ENCODE data around the gene INPP5A.

The INPP5A gene

DNA sequence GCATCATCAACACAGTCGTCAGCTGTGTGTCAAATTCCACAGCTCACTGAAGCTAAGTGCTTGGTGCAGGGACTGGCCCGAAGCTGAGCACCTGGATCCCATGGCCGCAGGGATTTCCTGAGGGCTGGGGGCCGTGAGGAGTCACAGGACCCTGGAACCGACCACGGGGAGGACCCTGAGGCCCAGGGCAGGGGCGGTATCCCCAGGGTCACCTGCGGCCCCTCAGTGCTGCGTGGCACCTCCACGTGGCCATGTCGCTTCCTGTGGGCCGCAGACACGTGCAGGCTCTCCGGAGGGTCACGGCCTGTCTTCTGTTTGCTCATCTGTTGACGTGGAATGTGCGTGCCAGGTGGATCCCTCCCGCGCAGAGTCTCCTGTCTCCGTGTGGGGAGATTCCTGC lies 194.9 kb downstream of the INPP5A start:
- DNase-seq, result no peak

DNA sequence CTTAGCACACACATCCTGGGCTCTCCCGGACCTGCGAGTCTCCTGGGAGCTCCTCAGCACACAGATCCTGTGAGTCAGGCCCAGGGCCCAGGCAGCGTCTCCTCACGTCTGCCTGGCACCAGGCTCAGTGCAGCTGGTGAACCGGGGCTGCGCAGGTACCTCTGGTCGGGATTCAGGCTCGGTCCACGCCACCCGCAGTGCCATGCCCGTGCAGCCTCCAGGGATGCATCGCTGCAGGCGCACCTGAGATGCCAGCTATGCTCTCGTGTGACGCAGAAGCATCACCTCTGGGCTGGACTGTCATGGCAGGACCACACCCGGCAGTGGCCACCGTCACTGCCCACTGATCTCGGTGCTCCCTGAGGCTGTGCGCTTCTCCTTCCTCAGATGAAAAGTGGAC lies 196.3 kb downstream of the INPP5A start:
- no peak for DNase-seq

GRCh38 chr10:132735341-132735775 lies 197.8 kb downstream of the INPP5A start:
- peak; percentile 59 for DNase-seq

- DNase-seq, result peak; percentile 63
Measured at GRCh38 chr10:132735923-132736391, 198.4 kb downstream of the INPP5A start.

GRCh38 chr10:132737390-132738048 lies 199.9 kb downstream of the INPP5A start:
- no peak for DNase-seq

- DNase-seq, result no peak
Measured at GRCh38 chr10:132738454-132739224, 201.1 kb downstream of the INPP5A start.

GRCh38 chr10:132739225-132739613 lies 201.6 kb downstream of the INPP5A start:
- peak; percentile 47 for DNase-seq

- no peak for DNase-seq
Measured at GRCh38 chr10:132740588-132740987, 203.0 kb downstream of the INPP5A start.

DNA sequence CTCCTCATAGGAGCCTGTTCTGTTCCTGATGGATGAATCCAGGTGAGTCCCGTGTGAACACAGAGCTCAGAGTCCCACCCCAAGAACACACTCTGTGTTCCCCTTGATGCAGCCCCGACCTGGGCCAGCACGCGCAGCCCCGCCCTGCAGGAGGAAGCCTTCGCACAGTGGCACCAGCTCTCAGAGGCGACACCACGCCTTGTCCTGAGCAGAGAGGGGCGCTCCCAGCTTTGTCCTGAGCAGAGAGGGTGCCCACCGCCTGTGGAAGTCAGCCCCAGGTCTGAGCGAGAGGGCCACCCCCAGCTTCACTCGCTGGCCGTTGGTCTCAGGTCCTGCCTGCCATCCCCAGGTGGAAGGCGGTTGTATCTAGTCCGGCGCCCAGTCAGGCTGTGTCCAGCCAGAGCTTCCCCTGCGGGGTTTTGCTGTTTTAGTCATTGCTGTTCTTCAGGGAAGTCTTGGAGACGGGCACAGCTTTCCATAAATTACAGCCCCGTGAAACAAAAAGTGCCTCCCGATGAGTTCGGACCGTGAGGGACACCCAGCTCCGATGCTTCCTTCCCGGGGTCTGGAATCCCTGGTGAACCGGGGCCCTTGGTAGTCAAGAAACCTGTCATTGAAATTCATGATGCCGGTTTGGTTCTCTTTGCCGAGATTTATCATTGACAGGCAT lies 204.7 kb downstream of the INPP5A start:
- DNase-seq, result no peak

GRCh38 chr10:132742837-132743194 lies 205.2 kb downstream of the INPP5A start:
- DNase-seq, result peak; percentile 74

DNA sequence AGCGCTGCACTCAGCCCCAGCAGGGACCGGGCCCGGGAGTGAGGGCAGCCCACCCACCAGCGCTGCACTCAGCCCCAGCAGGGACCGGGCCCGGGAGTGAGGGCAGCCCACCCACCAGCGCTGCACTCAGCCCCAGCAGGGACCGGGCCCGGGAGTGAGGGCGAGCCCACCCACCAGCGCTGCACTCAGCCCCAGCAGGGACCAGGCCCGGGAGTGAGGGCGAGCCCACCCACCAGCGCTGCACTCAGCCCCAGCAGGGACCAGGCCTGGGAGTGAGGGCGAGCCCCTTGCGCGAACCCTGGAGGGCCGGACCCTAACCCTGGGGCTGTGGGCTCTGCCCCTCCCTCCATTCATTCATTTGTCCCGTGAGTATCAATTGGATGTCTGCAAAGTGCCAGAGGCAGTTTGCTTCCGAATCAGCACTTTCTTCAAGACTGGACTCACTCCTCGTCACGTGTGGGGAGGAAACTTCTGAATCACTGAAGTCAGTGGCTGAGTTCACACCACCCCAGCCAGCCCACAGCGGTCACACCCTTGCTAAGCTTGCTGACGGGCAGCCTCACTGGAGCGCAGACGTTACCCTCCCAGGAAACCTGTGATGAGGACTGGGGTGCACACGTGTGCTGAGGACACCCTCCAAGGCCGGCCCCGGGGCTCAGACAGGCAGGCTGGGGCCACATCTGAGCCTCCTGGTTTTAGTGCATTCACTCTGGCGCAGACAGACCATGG lies 205.8 kb downstream of the INPP5A start:
- DNase-seq, result peak; percentile 67

- DNase-seq, result no peak
Measured at GRCh38 chr10:132743925-132744490, 206.4 kb downstream of the INPP5A start.

DNA sequence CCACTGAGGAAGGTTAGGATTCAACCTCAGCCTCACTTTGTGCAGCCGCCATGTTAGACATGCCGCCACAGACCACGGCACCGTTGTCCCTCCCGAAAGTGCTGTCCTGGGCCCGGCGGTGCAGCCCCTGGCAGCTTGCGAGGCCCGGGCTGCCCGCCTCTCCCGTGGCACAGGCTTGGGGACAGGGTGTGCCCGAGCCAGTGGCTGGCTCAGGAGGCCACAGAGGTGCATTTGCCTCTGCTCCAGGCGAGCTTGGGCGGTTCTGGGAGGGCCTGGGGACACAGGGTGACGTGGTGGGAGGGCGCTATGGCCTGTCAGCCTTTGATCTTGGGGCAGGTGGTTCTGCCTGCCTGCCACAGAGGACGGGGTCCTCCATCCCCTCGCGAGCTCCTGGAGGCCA lies 207.3 kb downstream of the INPP5A start:
- no peak for DNase-seq

- DNase-seq, result no peak
Measured at GRCh38 chr10:132745511-132745910, 207.9 kb downstream of the INPP5A start.

DNA sequence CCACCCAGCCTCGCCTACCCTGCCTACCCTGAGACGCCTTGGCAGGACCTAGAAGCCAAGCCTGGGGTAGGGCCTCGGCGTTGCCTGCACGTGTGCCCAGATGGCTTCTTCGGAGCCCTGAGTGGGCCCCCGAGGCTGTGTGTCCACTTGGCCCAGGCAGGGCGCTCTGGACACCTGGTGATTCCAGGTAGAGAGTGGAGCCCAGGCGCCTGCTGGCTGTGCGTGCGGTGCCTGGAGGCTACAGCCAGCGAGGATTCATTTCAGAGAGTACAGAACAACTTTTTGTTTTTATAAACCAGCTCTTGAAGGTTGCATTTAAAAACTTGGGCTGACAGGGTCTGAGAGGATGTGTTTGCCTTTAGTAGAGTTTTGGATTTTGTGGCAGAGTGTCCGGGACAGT lies 208.4 kb downstream of the INPP5A start:
- no peak for DNase-seq

- DNase-seq, result no peak
Measured at GRCh38 chr10:132746386-132746785, 208.8 kb downstream of the INPP5A start.

GRCh38 chr10:132746801-132747625 lies 209.4 kb downstream of the INPP5A start:
- peak; percentile 71 for DNase-seq

DNA sequence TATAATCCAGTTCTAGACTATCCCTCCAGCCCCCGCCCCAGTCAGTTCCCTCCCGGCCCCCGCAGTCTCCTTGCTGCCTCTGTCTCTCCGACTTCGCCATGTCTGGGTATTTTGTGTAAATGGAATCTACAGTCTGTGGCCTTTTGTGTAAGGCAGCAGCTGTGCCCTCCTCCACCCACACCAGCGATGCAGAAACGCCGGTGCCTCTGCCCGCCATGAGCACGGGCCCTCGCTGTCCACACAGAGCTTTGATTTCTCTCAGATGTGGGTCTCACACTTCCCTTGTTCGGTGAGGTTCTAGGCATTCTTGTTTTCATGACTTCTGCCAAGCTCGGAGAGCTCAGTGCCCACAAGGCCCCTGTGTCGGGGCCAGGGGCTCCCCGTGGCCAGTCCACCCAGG lies 210.5 kb downstream of the INPP5A start:
- DNase-seq, result no peak

- DNase-seq, result peak; percentile 52
Measured at GRCh38 chr10:132748545-132749370, 211.2 kb downstream of the INPP5A start.

DNA sequence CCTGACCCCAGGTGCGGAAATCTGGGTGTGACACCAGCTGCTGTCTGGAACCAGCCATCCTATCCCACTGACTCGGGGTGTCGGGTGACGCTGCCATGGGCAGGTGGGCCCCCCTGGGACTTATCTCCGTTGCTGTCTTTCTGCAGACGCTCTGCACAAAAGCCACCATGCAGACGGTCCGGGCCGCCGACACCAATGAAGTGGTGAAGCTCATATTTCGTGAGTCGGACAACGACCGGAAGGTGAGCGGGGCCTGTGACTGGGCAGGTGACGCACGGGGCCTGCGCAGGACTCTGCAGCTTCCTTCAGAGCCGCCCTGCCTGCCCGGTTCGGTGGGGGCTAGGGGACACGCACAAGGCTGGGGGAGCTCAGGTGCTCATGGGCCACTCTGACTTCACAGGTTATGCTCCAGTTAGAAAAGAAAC lies 211.8 kb downstream of the INPP5A start:
- DNase-seq, result no peak

- no peak for DNase-seq
Measured at GRCh38 chr10:132750936-132751335, 213.3 kb downstream of the INPP5A start.
